GM12873 (cell line): Measurements from ENCODE around the gene CIRBP.

ENCODE experiments used
- CTCF ChIP-seq: IDR thresholded peaks from 2 replicates; pipeline ENCODE4 v1.5.1; 2012; ENCODE audit warnings: low read depth, mild to moderate bottlenecking, moderate library complexity, low read length, control low read depth; ENCODE audit not compliant: insufficient read depth; ENCODE audit errors: missing control alignments

CIRBP gene

DNA sequence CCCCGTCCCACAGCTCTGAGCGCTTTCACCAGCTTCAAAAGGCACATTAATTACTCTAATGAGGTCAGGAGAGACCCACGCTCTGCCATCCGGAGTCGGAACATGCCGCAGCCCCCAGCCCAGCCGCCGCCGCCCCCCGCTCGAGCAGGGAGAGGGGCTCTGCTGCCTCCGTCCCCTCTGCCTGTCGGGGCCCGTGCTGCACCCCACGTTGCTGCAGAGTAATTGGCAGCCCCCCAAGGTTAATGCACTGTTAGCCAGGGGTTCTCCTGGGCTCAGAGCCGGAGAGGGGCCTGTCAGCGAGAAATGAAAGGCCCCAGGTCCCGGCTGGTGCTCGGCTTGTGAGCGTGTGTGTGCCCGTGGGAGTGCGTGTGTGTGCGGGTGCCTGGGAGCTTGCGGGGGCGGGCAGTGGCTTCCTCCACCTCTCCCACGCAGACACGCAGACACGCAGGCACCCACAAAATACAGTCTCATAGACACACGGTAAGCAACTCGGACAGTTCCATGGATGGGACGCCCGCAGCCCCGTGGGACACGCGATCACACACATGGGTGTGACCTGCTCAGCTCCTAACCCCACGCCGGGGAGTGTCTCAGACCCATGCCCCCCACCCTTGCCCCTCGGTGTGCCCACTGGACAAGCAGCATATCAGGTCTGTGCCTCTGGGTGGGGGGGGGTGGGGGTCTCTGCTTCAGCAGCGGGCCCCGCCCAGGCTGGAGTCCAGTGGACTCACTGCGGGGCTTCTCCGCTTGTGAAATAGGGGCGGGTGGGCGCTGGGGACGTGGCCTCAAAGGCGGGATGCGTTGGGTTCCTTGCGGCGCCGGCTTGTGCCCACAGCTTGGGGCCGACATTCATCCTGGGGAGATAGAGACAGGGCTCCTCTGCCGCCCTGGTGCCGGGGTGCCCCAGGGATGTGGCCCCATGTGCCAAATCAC, 11.8 kb downstream of the CIRBP start:
- no peak for TF ChIP-seq CTCF

GRCh38 chr19:1281569-1282287, 12.6 kb downstream of the CIRBP start:
- TF ChIP-seq CTCF: no peak

- no peak for TF ChIP-seq CTCF
Measured at GRCh38 chr19:1282588-1283206, 13.6 kb downstream of the CIRBP start.

GRCh38 chr19:1283207-1283916, 14.2 kb downstream of the CIRBP start:
- no peak for TF ChIP-seq CTCF

DNA sequence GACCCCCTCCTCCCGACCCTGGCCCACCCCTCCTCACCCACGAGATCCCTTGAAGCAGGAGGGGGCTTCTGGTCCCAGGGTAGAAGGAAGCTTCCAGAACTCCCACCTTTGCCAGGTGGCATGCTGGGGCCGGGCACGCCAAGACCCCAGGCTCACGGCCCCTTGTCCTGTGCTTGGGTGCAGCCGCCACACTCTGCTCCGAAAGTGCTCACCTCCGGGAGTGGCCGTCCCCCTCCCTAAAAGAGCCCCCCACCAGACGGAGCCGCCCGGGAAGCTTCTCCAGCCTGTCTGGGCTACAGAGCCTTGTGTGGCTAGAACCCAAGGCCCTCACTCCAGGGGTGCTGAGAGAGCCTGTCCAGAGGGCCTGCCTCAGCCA, 14.8 kb downstream of the CIRBP start:
- TF ChIP-seq CTCF: no peak

DNA sequence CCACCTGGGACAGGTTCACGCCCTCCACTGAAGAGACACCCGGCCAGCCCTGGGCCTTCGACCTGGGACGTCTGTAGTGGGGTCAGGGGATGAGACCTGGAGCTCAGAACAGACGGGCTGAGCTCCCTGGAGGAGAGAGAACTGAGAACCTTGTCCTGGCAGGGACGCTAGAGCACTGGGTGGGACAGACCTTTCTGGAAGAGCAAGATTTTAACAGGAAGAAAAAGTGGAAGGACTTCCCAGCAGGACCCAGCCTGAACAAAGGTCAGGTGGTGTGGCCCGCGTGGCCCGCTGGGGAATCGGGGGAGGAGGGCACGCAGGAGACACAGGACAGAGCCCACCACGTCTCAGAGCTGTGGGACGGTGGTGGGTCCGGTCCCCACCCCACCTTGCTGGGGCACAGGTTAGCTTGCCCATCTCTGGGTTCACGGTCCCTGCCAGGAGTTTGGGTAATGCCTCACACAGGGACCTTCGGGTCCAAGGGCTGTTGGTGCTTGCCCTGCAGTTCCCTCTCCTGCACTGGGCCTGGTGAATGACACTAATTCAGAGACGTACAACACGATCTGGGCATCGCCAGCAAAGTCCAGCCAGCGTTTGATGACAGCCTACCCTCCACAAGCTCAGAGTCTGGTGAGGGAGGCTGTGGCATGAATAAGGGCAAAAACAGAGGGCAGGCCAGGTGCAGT, 15.3 kb downstream of the CIRBP start:
- TF ChIP-seq CTCF: no peak
